ENCODE measurements around the gene MCUR1.
"Not testable (repeated sequence)": the region's sequence is repeated elsewhere in the genome, so short reads cannot be mapped to it uniquely, and the experiment has no call there.

The MCUR1 gene

GRCh38 chr6:13787137-13787536, 27.2 kb downstream of the MCUR1 start:
- POLR2A ChIA-PET = no interaction called here
- CTCF ChIA-PET = interaction anchor here (1.2 to 2.7 kb wide), 3 partner anchors 8 to 216 kb away, joined by 3 to 18 read pairs (median 4); no protein-coding TSS in a partner anchor
- TF ChIP-seq CTCF (IDR thresholded peaks at IDR 0.05; ENCODE audit: control extremely low read depth, extremely low read depth, low read depth, missing control alignments) = no peak
- DNase-seq (ENCODE audit: extremely low spot score) = no peak

GRCh38 chr6:13780162-13780561, 34.2 kb downstream of the MCUR1 start:
- DNase-seq (ENCODE audit: extremely low spot score); POLR2A ChIA-PET: not testable (repeated sequence)
- CTCF ChIA-PET = interaction anchor here (0.9 kb wide), 1 partner anchor 15 kb away, joined by 3 read pairs; no protein-coding TSS in a partner anchor

- CTCF ChIA-PET = interaction anchor here (0.8 to 1.4 kb wide), 4 partner anchors 9 to 289 kb away, joined by 3 to 6 read pairs (median 4); no protein-coding TSS in a partner anchor
- DNase-seq (ENCODE audit: extremely low spot score) = no peak
- TF ChIP-seq CTCF (IDR thresholded peaks at IDR 0.05; ENCODE audit: control extremely low read depth, extremely low read depth, low read depth, missing control alignments) = no peak
- POLR2A ChIA-PET = no interaction called here
Measured at GRCh38 chr6:13778028-13778427, 36.3 kb downstream of the MCUR1 start.

- POLR2A ChIA-PET = no interaction called here
- no peak for TF ChIP-seq CTCF (IDR thresholded peaks at IDR 0.05; ENCODE audit: control extremely low read depth, extremely low read depth, low read depth, missing control alignments)
- CTCF ChIA-PET = no interaction called here
- no peak for DNase-seq (ENCODE audit: extremely low spot score)
Measured at GRCh38 chr6:13776602-13777001, 37.8 kb downstream of the MCUR1 start.

- CTCF ChIA-PET; DNase-seq (ENCODE audit: extremely low spot score); POLR2A ChIA-PET: not testable (repeated sequence)
Measured at GRCh38 chr6:13775466-13775865, 38.9 kb downstream of the MCUR1 start.

- DNase-seq (ENCODE audit: extremely low spot score); POLR2A ChIA-PET: not testable (repeated sequence)
- CTCF ChIA-PET = interaction anchor here (1.1 to 1.9 kb wide), 2 partner anchors 10 to 15 kb away, joined by 3 to 5 read pairs; no protein-coding TSS in a partner anchor
Measured at GRCh38 chr6:13772358-13773030, 41.9 kb downstream of the MCUR1 start.

- peak; percentile 18 for TF ChIP-seq CTCF (IDR thresholded peaks at IDR 0.05; ENCODE audit: control extremely low read depth, extremely low read depth, low read depth, missing control alignments)
- CTCF ChIA-PET = interaction anchor here (1.1 kb wide), 1 partner anchor 21 kb away, joined by 4 read pairs; no protein-coding TSS in a partner anchor
- DNase-seq (ENCODE audit: extremely low spot score) = no peak
- POLR2A ChIA-PET = no interaction called here
Measured at GRCh38 chr6:13769655-13770053, 44.7 kb downstream of the MCUR1 start.

GRCh38 chr6:13769034-13769654, 45.2 kb downstream of the MCUR1 start:
- no peak for TF ChIP-seq CTCF (IDR thresholded peaks at IDR 0.05; ENCODE audit: control extremely low read depth, extremely low read depth, low read depth, missing control alignments)
- CTCF ChIA-PET = interaction anchor here (1.1 to 1.2 kb wide), 2 partner anchors 22 to 42 kb away, joined by 3 to 4 read pairs; no protein-coding TSS in a partner anchor
- DNase-seq (ENCODE audit: extremely low spot score) = no peak
- POLR2A ChIA-PET = no interaction called here
